ENCODE results near the gene NKIRAS1. TPM values are rescaled to one million over a fixed set of nuclear protein-coding genes. Genes with fewer than 3 reads are reported as not detected.

NKIRAS1 gene
- polyA plus RNA-seq, 3 donors: 0.69 to 2.0 (median 1.9) TPM

DNA sequence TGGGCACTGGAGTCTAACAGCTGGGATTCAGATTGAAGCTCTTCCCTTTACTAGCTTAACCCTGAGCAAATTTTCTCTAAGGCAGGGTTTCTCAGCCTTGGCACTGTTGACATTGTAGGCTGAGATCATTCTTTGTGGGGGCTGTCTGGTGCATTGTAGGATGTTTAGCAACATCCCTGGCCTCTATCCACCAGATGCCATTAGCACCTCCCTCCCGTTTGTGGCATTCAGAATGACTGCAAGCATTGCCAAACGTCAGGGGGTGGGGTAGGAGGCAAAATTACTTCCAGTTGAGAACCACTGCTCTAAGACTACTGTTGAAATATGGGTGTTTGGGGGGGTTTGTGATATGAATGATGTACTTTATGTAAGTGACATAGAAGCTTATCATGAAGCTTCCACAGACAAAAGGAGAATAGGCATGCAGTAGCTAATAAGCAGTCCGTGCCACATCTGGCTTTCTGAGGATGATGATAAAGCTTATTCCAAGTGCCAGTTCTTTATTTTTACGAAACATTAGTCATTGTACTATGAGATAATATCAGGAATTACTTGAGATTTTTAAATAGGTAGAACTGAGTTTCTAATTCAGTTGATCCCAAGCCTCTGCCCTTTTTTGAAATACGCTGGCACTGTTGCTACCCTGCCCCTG, 39.3 kb downstream of the NKIRAS1 start:
- peaks cover 0 to 6% (median 1%) of the 10 kb centered on the region in 3 donors for H3K27me3 Mint-ChIP-seq (ENCODE audit: low read depth in 3 of 3)
- Histone ChIP-seq H3K79me2 (ENCODE audit: insufficient read depth, low read length) (peaks cover 44% of the 10 kb centered on the region), H4K20me1 (ENCODE audit: insufficient read depth, low read length) (peaks cover 91% of the 10 kb centered on the region), H3K4me1 (ENCODE audit: control insufficient read depth in 1 of 2, insufficient read depth in 2 of 2, low read length in 2 of 2) (peaks cover 10 to 11% of the 10 kb centered on the region in 2 donors), H3K4me3 (replicated peaks in 1 of 3; ENCODE audit: low read depth in 2 of 3, low read length in 3 of 3) (no peak overlapping the region), H3K4me2 (replicated peaks; ENCODE audit: extremely low read depth, low read length, poor library complexity, severe bottlenecking) (no peak overlapping the region), H3K36me3 (replicated peaks in 1 of 2; ENCODE audit: control insufficient read depth in 1 of 2, insufficient read depth in 2 of 2, low read length in 2 of 2) (peaks cover 0 to 16% of the 10 kb centered on the region in 2 donors), H3K9me3 (replicated peaks in 1 of 2; ENCODE audit: control insufficient read depth in 1 of 2, insufficient read depth in 1 of 2, low read length in 2 of 2) (peaks cover 0 to 3% of the 10 kb centered on the region in 2 donors), H3K27me3 (ENCODE audit: control insufficient read depth in 2 of 2, insufficient read depth in 2 of 2, low read length in 2 of 2) (no peaks in the 10 kb centered on the region), H3K27ac (ENCODE audit: low read depth in 1 of 2, low read length in 2 of 2) (peak overlapping the region in 1 of 2 donors; percentile 36), H2AFZ (ENCODE audit: insufficient read depth, low read depth, low read length, poor library complexity, severe bottlenecking) (no peak overlapping the region), H3K9ac (ENCODE audit: insufficient read depth, low read length, poor library complexity, severe bottlenecking) (no peak overlapping the region)
- H3K27ac Mint-ChIP-seq: peak overlapping the region in 4 of 7 donors; percentile 10 to 74 (median 40)
- WGBS (ENCODE audit: insufficient coverage): 0% methylated on average over 1 of the region's 5 CpGs
- H3K9me3 Mint-ChIP-seq: peaks cover 3 to 7% (median 6%) of the 10 kb centered on the region in 7 donors
- peaks cover 13 to 21% of the 10 kb centered on the region in 2 donors for H3K36me3 Mint-ChIP-seq
- TF ChIP-seq, protein P1, sequence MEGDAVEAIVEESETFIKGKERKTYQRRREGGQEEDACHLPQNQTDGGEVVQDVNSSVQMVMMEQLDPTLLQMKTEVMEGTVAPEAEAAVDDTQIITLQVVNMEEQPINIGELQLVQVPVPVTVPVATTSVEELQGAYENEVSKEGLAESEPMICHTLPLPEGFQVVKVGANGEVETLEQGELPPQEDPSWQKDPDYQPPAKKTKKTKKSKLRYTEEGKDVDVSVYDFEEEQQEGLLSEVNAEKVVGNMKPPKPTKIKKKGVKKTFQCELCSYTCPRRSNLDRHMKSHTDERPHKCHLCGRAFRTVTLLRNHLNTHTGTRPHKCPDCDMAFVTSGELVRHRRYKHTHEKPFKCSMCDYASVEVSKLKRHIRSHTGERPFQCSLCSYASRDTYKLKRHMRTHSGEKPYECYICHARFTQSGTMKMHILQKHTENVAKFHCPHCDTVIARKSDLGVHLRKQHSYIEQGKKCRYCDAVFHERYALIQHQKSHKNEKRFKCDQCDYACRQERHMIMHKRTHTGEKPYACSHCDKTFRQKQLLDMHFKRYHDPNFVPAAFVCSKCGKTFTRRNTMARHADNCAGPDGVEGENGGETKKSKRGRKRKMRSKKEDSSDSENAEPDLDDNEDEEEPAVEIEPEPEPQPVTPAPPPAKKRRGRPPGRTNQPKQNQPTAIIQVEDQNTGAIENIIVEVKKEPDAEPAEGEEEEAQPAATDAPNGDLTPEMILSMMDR (IDR thresholded peaks at IDR 0.05): no peak
- intact Hi-C loops (cut with micrococcal nuclease): no loop called here
- peaks cover 40% of the 10 kb centered on the region for H3K4me1 Mint-ChIP-seq
- H3K4me3 Mint-ChIP-seq: no peak overlapping the region
- DNase-seq: peak in 1 of 3 donors; percentile 4

DNA sequence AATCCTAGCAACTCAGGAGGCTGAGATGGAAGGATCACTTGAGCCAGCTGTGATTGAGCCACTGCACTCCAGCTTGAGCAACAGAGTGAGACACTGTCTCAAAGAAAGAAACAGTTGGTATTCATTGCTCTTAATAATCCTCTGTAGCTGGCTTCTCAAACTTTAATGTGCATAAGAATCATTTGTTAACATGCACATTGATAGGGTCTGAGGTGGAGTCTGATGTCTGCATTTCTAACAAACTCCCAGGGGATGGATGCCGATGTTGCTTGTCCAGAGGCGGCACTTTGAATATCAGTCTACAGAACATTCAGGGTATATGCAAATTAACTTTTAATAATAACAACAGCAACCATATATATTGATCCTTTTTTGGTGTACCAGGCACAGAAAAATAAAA, 39.9 kb downstream of the NKIRAS1 start:
- peaks cover 40% of the 10 kb centered on the region for H3K4me1 Mint-ChIP-seq
- H3K79me2 ChIP-seq (ENCODE audit: insufficient read depth, low read length): peaks cover 44% of the 10 kb centered on the region

More for the DNA sequence above, 39.9 kb downstream of the NKIRAS1 start:
- Histone ChIP-seq H2AFZ (ENCODE audit: insufficient read depth, low read depth, low read length, poor library complexity, severe bottlenecking) (no peak overlapping the region), H3K9me3 (replicated peaks in 1 of 2; ENCODE audit: control insufficient read depth in 1 of 2, insufficient read depth in 1 of 2, low read length in 2 of 2) (peaks cover 0 to 2% of the 10 kb centered on the region in 2 donors), H3K4me3 (replicated peaks in 1 of 3; ENCODE audit: low read depth in 2 of 3, low read length in 3 of 3) (no peak overlapping the region), H3K27me3 (ENCODE audit: control insufficient read depth in 2 of 2, insufficient read depth in 2 of 2, low read length in 2 of 2) (no peaks in the 10 kb centered on the region), H3K4me1 (ENCODE audit: control insufficient read depth in 1 of 2, insufficient read depth in 2 of 2, low read length in 2 of 2) (peaks cover 10 to 11% of the 10 kb centered on the region in 2 donors), H3K9ac (ENCODE audit: insufficient read depth, low read length, poor library complexity, severe bottlenecking) (no peak overlapping the region), H3K27ac (ENCODE audit: low read depth in 1 of 2, low read length in 2 of 2) (peak overlapping the region in 1 of 2 donors; percentile 36), H3K4me2 (replicated peaks; ENCODE audit: extremely low read depth, low read length, poor library complexity, severe bottlenecking) (no peak overlapping the region), H4K20me1 (ENCODE audit: insufficient read depth, low read length) (peaks cover 87% of the 10 kb centered on the region), H3K36me3 (replicated peaks in 1 of 2; ENCODE audit: control insufficient read depth in 1 of 2, insufficient read depth in 2 of 2, low read length in 2 of 2) (peaks cover 0 to 11% of the 10 kb centered on the region in 2 donors)
- no CpG with 5 or more reads among the region's 2 CpGs for WGBS (ENCODE audit: insufficient coverage)
- Mint-ChIP-seq H3K27ac (peak overlapping the region in 2 of 7 donors; percentile 22 to 74), H3K4me3 (no peak overlapping the region), H3K36me3 (peaks cover 10 to 16% of the 10 kb centered on the region in 2 donors), H3K27me3 (ENCODE audit: low read depth in 3 of 3) (peaks cover 0 to 6% (median 1%) of the 10 kb centered on the region in 3 donors), H3K9me3 (peaks cover 1 to 6% (median 4%) of the 10 kb centered on the region in 7 donors)
- TF ChIP-seq, protein P1 (IDR thresholded peaks at IDR 0.05): no peak
- intact Hi-C loops (cut with micrococcal nuclease): no loop called here
- DNase-seq: no peak

All from CD14-positive monocyte (primary cell).